Uterus (tissue), 4 donors: Measurements from ENCODE around the gene DAD1. TPM values are rescaled to one million over a fixed set of nuclear protein-coding genes. Genes with fewer than 3 reads are reported as not detected.

Source experiments
- DNase-seq, 2 donors: peaks; one replicate each; pipeline ENCODE4 v3.0.0-alpha.2; 2019 to 2020
- H3K27ac ChIP-seq, 2 donors: fragments of 200-600 bp; sonication (generic); 1 replicate in 1 of 2; 2 replicates in 1 of 2; pipeline ENCODE4 v1.5.1; 2016 to 2018
- H3K27me3 ChIP-seq, 2 donors: fragments of 200-600 bp; sonication (generic); one replicate each; pipeline ENCODE4 v1.5.1; 2018 to 2019; ENCODE audit warnings: control low read depth in 1 of 2
- H3K36me3 ChIP-seq, 2 donors: fragments of 200-600 bp; sonication (generic); one replicate each; pipeline ENCODE4 v1.5.1; 2019; ENCODE audit warnings: control low read depth in 1 of 2
- H3K4me1 ChIP-seq, 2 donors: fragments of 200-600 bp; sonication (generic); one replicate each; pipeline ENCODE4 v1.5.1; 2018 to 2019; ENCODE audit warnings: control low read depth in 1 of 2
- H3K4me3 ChIP-seq, 2 donors: fragments of 200-600 bp; sonication (generic); 1 replicate in 1 of 2; 2 replicates in 1 of 2; pipeline ENCODE4 v1.5.1; 2018 to 2019; ENCODE audit warnings: mild to moderate bottlenecking in 1 of 2
- H3K9me3 ChIP-seq, 2 donors: fragments of 200-600 bp; sonication (generic); one replicate each; pipeline ENCODE4 v1.5.1; 2019; ENCODE audit warnings: control low read depth in 1 of 2
- POLR2A ChIP-seq, 2 donors: fragments of 450-650 bp; IDR thresholded peaks; one replicate each; pipeline ENCODE4 v1.6.1; 2016; ENCODE audit warnings: antibody characterized with exemption in 2 of 2, mild to moderate bottlenecking in 1 of 2, moderate library complexity in 1 of 2
- intact Hi-C: fragments of 100-400 bp; cut with DNase I; formaldehyde crosslinking; loops from one replicate; pipeline ENCODE4 v1.15.1; 2023; ENCODE audit warnings: low total_unique reads
- total RNA-seq, 4 donors: library from RNA; depleted of rRNA in 3 of 4; stranded (reverse); fragments of >200 nt in 3 of 4; gene quantifications; one replicate each; pipeline versions ENCODE4 v1.1.0 to v1.2.4, GENCODE V29; 2014 to 2023
- TF ChIP-seq, protein P1 (sequence below), 4 experiments: fragments of 200-600 bp in 2 of 4; fragments of 450-650 bp in 2 of 4; sonication (generic) in 2 of 4; IDR thresholded peaks; one replicate each; pipeline ENCODE4 v1.5.1; 2016 to 2019; ENCODE audit warnings: antibody characterized with exemption in 4 of 4, mild to moderate bottlenecking in 2 of 4, moderate library complexity in 1 of 4
- donor health status: DM: yes; HTN: yes; CAD: no.

Gene DAD1
- total RNA-seq, 4 donors from 2014 or later: 92.2 to 375 (median 207) TPM

DNA sequence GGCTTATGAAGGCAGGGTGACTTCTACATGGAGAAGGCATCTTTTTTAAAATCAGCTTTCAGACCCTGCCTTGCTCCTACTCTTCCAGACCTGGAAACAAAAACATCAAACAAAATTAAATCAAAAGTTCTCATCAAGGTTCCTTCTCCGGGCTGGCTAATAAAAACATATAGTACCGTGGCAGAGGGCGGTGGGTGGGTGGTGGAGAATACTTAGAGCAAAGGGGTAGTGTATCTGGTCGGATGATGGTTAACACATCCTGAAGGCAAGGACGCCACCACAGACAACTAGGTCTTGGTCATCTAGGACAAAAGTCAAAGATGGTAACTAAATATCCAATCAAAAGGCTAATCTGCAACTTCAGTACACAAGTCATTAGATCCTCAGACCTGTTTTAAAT is 1.8 kb downstream of the DAD1 start:
- TF ChIP-seq POLR2A (IDR thresholded peaks at IDR 0.05): no peak
- intact Hi-C loops: no loop called here
- H3K4me1 ChIP-seq: peaks cover 0 to 4% of the 10 kb centered on the region in 2 donors

DNA sequence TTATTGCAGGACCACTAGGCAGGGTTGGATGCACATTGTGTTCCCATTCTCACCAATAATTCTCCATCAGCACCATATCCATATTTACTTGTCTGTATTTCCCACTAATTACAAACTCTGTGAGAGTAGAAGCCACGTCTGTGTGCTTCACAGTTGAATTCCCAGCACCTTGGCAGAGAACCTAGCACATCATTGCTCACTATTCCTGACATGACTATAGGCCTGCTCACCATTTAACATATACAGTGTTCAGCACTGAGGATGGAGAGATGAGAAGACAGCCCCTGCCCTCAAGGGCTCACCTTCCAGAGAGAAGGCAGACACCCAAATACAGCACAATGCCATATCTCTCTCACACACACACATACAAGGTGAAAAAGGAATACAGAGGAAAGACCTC is 5.0 kb downstream of the DAD1 start:
- no peaks in the 10 kb centered on the region for H3K36me3 ChIP-seq
- H3K4me1 ChIP-seq: peaks cover 0 to 4% of the 10 kb centered on the region in 2 donors
- no peaks in the 10 kb centered on the region for H3K27me3 ChIP-seq
- H3K9me3 ChIP-seq: no peaks in the 10 kb centered on the region
- no peak overlapping the region for H3K4me3 ChIP-seq
- intact Hi-C loops: no loop called here
- DNase-seq: no peak
- no peak overlapping the region for H3K27ac ChIP-seq
- TF ChIP-seq, protein P1, sequence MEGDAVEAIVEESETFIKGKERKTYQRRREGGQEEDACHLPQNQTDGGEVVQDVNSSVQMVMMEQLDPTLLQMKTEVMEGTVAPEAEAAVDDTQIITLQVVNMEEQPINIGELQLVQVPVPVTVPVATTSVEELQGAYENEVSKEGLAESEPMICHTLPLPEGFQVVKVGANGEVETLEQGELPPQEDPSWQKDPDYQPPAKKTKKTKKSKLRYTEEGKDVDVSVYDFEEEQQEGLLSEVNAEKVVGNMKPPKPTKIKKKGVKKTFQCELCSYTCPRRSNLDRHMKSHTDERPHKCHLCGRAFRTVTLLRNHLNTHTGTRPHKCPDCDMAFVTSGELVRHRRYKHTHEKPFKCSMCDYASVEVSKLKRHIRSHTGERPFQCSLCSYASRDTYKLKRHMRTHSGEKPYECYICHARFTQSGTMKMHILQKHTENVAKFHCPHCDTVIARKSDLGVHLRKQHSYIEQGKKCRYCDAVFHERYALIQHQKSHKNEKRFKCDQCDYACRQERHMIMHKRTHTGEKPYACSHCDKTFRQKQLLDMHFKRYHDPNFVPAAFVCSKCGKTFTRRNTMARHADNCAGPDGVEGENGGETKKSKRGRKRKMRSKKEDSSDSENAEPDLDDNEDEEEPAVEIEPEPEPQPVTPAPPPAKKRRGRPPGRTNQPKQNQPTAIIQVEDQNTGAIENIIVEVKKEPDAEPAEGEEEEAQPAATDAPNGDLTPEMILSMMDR (IDR thresholded peaks at IDR 0.05): no peak
- no peak for TF ChIP-seq POLR2A (IDR thresholded peaks at IDR 0.05)

More for the DNA sequence above, 1.8 kb downstream of the DAD1 start:
- Histone ChIP-seq H3K4me3 (no peak overlapping the region), H3K27ac (no peak overlapping the region), H3K36me3 (no peaks in the 10 kb centered on the region), H3K9me3 (no peaks in the 10 kb centered on the region), H3K27me3 (no peaks in the 10 kb centered on the region)
- no peak for DNase-seq

DNA sequence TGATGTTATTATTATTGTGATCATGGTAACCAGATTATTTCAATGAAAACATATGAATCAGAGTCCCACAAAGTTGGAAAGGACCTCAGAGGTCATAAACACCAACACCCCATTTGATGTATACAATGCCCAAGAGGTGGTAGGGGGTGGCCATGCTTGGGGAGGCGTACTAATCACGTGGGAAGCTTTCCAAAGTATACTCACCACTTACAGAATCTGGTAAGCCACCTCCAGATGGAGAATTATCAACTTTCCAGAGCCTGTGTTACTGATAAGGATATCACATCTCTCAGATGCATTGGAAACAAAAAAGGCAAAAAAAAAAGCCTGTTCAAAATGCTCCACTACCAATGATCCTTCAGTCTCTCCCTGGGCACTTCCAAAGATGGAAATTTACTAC is 8.4 kb downstream of the DAD1 start:
- intact Hi-C loops: no loop called here
- no peak for DNase-seq
- no peaks in the 10 kb centered on the region for H3K9me3 ChIP-seq
- no peak overlapping the region for H3K4me3 ChIP-seq
- no peak for TF ChIP-seq POLR2A (IDR thresholded peaks at IDR 0.05)
- TF ChIP-seq, protein P1 (IDR thresholded peaks at IDR 0.05): no peak
- H3K4me1 ChIP-seq: no peaks in the 10 kb centered on the region
- H3K27ac ChIP-seq: no peak overlapping the region
- no peaks in the 10 kb centered on the region for H3K27me3 ChIP-seq
- no peaks in the 10 kb centered on the region for H3K36me3 ChIP-seq

DNA sequence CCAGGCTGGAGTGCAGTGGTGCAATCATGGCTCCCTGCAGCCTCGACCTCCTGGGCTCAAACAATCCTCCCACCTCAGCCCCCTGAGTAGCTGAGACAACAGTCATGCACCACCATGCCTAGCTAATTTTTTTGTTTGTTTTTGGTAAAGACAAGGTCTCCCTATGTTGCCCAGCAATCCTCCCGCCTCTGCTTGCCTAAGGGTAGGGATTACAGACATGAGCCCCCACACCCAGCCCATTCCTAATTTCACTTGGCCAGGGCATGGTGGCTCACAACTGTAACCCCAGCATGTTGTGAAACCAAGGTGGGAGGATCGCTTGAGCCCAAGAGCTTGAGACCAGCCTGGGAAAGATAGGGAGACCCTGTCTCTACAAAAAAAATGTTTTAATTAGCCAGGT is 9.1 kb downstream of the DAD1 start:
- intact Hi-C loops: no loop called here
- H3K4me1 ChIP-seq: no peaks in the 10 kb centered on the region

DNA sequence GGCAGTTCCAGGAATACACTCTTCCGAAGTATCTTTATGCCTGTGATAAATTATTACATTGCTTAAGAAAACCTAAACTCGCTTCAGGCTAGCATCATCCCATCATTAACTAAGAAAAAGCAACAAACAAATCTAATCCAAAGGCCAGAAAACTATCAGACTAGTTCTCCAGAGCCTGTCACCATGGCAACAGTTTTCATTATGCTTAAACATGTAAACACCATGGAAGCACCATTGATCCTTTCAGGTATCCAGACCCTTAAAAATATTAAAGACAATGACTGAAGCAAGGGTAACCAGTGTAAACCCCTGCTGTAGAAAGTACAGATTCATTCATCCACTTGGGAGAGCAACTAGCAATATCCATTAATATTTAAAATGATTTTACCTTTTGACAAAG is 9.8 kb downstream of the DAD1 start:
- Histone ChIP-seq H3K4me3 (no peak overlapping the region), H3K4me1 (no peaks in the 10 kb centered on the region), H3K27me3 (no peaks in the 10 kb centered on the region), H3K36me3 (no peaks in the 10 kb centered on the region), H3K27ac (no peak overlapping the region), H3K9me3 (no peaks in the 10 kb centered on the region)
- TF ChIP-seq, protein P1 (IDR thresholded peaks at IDR 0.05): no peak
- TF ChIP-seq POLR2A (IDR thresholded peaks at IDR 0.05): no peak
- intact Hi-C loops: no loop called here
- DNase-seq: no peak

More for the DNA sequence above, 9.1 kb downstream of the DAD1 start:
- no peaks in the 10 kb centered on the region for H3K27me3 ChIP-seq
- H3K36me3 ChIP-seq: no peaks in the 10 kb centered on the region
- no peak overlapping the region for H3K4me3 ChIP-seq
- DNase-seq: no peak
- H3K27ac ChIP-seq: no peak overlapping the region
- H3K9me3 ChIP-seq: no peaks in the 10 kb centered on the region
- TF ChIP-seq, protein P1 (IDR thresholded peaks at IDR 0.05): no peak
- TF ChIP-seq POLR2A (IDR thresholded peaks at IDR 0.05): no peak

DNA sequence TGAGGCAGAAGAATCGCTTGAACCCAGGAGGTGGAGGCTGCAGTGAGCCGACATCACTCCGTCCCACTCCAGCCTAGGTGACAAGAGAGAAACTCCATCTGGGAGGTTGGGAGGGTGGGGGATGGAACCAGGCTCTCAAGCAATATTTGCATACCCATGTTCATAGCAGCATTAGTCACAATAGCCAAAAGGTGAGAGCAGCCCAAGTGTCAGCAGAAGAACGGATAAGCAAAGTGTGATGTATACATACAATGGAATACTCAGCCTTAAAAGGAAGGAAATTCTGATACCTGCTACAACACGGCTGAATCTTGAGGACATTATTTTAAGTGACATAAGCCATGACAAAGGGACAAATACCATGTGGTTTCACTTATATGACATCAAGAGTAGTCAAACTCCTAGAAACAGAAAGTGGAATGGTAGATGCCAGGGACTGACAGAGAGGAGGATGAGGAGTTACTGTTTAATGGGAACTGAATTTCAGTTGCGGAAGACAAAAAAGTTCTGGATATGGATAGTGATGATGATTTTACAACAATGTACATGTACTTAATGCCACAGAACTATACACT is 11.6 kb downstream of the DAD1 start:
- DNase-seq: no peak
- intact Hi-C loops: no loop called here

More for the DNA sequence above, 11.6 kb downstream of the DAD1 start:
- TF ChIP-seq POLR2A (IDR thresholded peaks at IDR 0.05): no peak
- TF ChIP-seq, protein P1 (IDR thresholded peaks at IDR 0.05): no peak
- Histone ChIP-seq H3K27ac (no peak overlapping the region), H3K9me3 (no peaks in the 10 kb centered on the region), H3K4me3 (no peak overlapping the region), H3K4me1 (no peaks in the 10 kb centered on the region), H3K27me3 (no peaks in the 10 kb centered on the region), H3K36me3 (no peaks in the 10 kb centered on the region)
